Chondrocyte (in vitro differentiated cells): ENCODE data around the gene KPNA1. TPM values are rescaled to one million over a fixed set of nuclear protein-coding genes. Genes with fewer than 3 reads are reported as not detected.
A peak's percentile ranks its signal among the peaks of the same experiment; 100 is the strongest.
"Not testable (repeated sequence)": the region's sequence is repeated elsewhere in the genome, so short reads cannot be mapped to it uniquely, and the experiment has no call there.

Source experiments
- DNase-seq: peaks from one replicate; pipeline ENCODE4 v3.0.0; 2021; ENCODE audit warnings: mixed read lengths, low spot score
- H3K27ac Mint-ChIP-seq: one replicate; pipeline ENCODE4 v1.8.0; 2021; ENCODE audit warnings: mild to moderate bottlenecking, moderate library complexity, mixed read lengths; ENCODE audit not compliant: unreplicated experiment
- H3K27me3 Mint-ChIP-seq: 2 replicates; pipeline ENCODE4 v1.8.0; 2021; ENCODE audit warnings: low read depth, mixed read lengths
- H3K36me3 Mint-ChIP-seq: 2 replicates; pipeline ENCODE4 v1.8.0; 2021; ENCODE audit warnings: low read depth, mixed read lengths
- H3K4me1 Mint-ChIP-seq: 2 replicates; pipeline ENCODE4 v1.8.0; 2021; ENCODE audit warnings: low read depth, mild to moderate bottlenecking, mixed read lengths
- H3K4me3 Mint-ChIP-seq: one replicate; pipeline ENCODE4 v1.8.0; 2021; ENCODE audit warnings: mild to moderate bottlenecking, moderate library complexity, mixed read lengths; ENCODE audit not compliant: unreplicated experiment
- H3K9me3 Mint-ChIP-seq: 2 replicates; pipeline ENCODE4 v1.8.0; 2021; ENCODE audit warnings: low read depth, mixed read lengths
- total RNA-seq: library from RNA; stranded (reverse); gene quantifications from 3 replicates; pipeline ENCODE4 v1.2.1, GENCODE V29; 2021
- TF ChIP-seq, protein P1 (sequence below): fragments of 200-600 bp; sonication (generic); IDR thresholded peaks from 2 replicates; pipeline ENCODE4 v1.5.0; 2021; ENCODE audit warnings: antibody characterized with exemption, mild to moderate bottlenecking, moderate library complexity

The KPNA1 gene
- total RNA-seq, 1 donor from 2014 or later: 85.6 TPM

- Mint-ChIP-seq H3K27me3 (no peaks in the 10 kb centered on the region), H3K9me3 (no peaks in the 10 kb centered on the region), H3K36me3 (peaks cover 2% of the 10 kb centered on the region), H3K4me3 (peak overlapping the region; percentile 84), H3K27ac (peak overlapping the region; percentile 84), H3K4me1 (peaks cover 34% of the 10 kb centered on the region)
- TF ChIP-seq, protein P1, sequence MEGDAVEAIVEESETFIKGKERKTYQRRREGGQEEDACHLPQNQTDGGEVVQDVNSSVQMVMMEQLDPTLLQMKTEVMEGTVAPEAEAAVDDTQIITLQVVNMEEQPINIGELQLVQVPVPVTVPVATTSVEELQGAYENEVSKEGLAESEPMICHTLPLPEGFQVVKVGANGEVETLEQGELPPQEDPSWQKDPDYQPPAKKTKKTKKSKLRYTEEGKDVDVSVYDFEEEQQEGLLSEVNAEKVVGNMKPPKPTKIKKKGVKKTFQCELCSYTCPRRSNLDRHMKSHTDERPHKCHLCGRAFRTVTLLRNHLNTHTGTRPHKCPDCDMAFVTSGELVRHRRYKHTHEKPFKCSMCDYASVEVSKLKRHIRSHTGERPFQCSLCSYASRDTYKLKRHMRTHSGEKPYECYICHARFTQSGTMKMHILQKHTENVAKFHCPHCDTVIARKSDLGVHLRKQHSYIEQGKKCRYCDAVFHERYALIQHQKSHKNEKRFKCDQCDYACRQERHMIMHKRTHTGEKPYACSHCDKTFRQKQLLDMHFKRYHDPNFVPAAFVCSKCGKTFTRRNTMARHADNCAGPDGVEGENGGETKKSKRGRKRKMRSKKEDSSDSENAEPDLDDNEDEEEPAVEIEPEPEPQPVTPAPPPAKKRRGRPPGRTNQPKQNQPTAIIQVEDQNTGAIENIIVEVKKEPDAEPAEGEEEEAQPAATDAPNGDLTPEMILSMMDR: no peak
- DNase-seq: no peak
These were observed 305 bp upstream of the KPNA1 start for GRCh38 chr3:122515020-122515468.

- no peaks in the 10 kb centered on the region for H3K27me3 Mint-ChIP-seq
- no peak for DNase-seq
- H3K4me1 Mint-ChIP-seq: peaks cover 43% of the 10 kb centered on the region
- peaks cover 2% of the 10 kb centered on the region for H3K36me3 Mint-ChIP-seq
- H3K4me3 Mint-ChIP-seq: peak overlapping the region; percentile 97
- H3K27ac Mint-ChIP-seq: peak overlapping the region; percentile 98
- no peaks in the 10 kb centered on the region for H3K9me3 Mint-ChIP-seq
- TF ChIP-seq, protein P1: no peak
These were observed 1.2 kb downstream of the KPNA1 start for GRCh38 chr3:122513386-122514122.

GRCh38 chr3:122512284-122512683 is 2.5 kb downstream of the KPNA1 start:
- DNase-seq: no peak
- Mint-ChIP-seq H3K36me3 (peaks cover 2% of the 10 kb centered on the region), H3K4me1 (peaks cover 43% of the 10 kb centered on the region), H3K4me3 (no peak overlapping the region), H3K27me3 (no peaks in the 10 kb centered on the region), H3K27ac (peak overlapping the region; percentile 8), H3K9me3 (no peaks in the 10 kb centered on the region)
- TF ChIP-seq, protein P1: no peak

- Mint-ChIP-seq H3K27me3 (no peaks in the 10 kb centered on the region), H3K4me1 (peaks cover 48% of the 10 kb centered on the region), H3K36me3 (peaks cover 2% of the 10 kb centered on the region), H3K9me3 (no peaks in the 10 kb centered on the region), H3K4me3 (no peak overlapping the region), H3K27ac (no peak overlapping the region)
- TF ChIP-seq, protein P1: no peak
- no peak for DNase-seq
These were observed 3.7 kb downstream of the KPNA1 start for GRCh38 chr3:122510878-122511535.

- not testable (repeated sequence) for H3K27ac Mint-ChIP-seq
These were observed 5.8 kb downstream of the KPNA1 start for GRCh38 chr3:122508944-122509343.

More at GRCh38 chr3:122508944-122509343, 5.8 kb downstream of the KPNA1 start:
- not testable (repeated sequence) for DNase-seq, H3K4me3 Mint-ChIP-seq, H3K36me3 Mint-ChIP-seq, H3K27me3 Mint-ChIP-seq, H3K9me3 Mint-ChIP-seq
- H3K4me1 Mint-ChIP-seq: peaks cover 47% of the 10 kb centered on the region
